HG03097 (cell line): ENCODE results near the gene PHLDA3.

Experiments used
- ATAC-seq: cut with Tn5 transposase; IDR thresholded peaks from one replicate; pipeline ENCODE4 v1.9.1; 2021; ENCODE audit not compliant: unreplicated experiment, low FRiP score

The PHLDA3 gene

GRCh38 chr1:201436969-201437368 lies 32.0 kb downstream of the PHLDA3 start:
- ATAC-seq, result no peak

GRCh38 chr1:201436393-201436792 lies 32.6 kb downstream of the PHLDA3 start:
- ATAC-seq, result no peak

GRCh38 chr1:201434266-201434665 lies 34.7 kb downstream of the PHLDA3 start:
- no peak for ATAC-seq

- ATAC-seq, result no peak
Observed at GRCh38 chr1:201433609-201434008, 35.4 kb downstream of the PHLDA3 start.

GRCh38 chr1:201430776-201431175 lies 38.2 kb downstream of the PHLDA3 start:
- ATAC-seq, result no peak

- ATAC-seq, result no peak
Observed at GRCh38 chr1:201429736-201430501, 39.1 kb downstream of the PHLDA3 start.

GRCh38 chr1:201427963-201428362 lies 41.0 kb downstream of the PHLDA3 start:
- no peak for ATAC-seq

- no peak for ATAC-seq
Observed at GRCh38 chr1:201426479-201427310, 42.3 kb downstream of the PHLDA3 start.

GRCh38 chr1:201424146-201424545 lies 44.8 kb downstream of the PHLDA3 start:
- ATAC-seq, result no peak

GRCh38 chr1:201423655-201424054 lies 45.3 kb downstream of the PHLDA3 start:
- no peak for ATAC-seq

- ATAC-seq, result no peak
Observed at GRCh38 chr1:201422436-201423030, 46.5 kb downstream of the PHLDA3 start.

- no peak for ATAC-seq
Observed at GRCh38 chr1:201422026-201422425, 47.0 kb downstream of the PHLDA3 start.

GRCh38 chr1:201421041-201421440 lies 47.9 kb downstream of the PHLDA3 start:
- no peak for ATAC-seq

- no peak for ATAC-seq
Observed at GRCh38 chr1:201420608-201421002, 48.4 kb downstream of the PHLDA3 start.

- no peak for ATAC-seq
Observed at GRCh38 chr1:201419746-201420607, 49.0 kb downstream of the PHLDA3 start.

- no peak for ATAC-seq
Observed at GRCh38 chr1:201419256-201419655, 49.7 kb downstream of the PHLDA3 start.

GRCh38 chr1:201418461-201418860 lies 50.5 kb downstream of the PHLDA3 start:
- ATAC-seq, result no peak
